Activated T-helper 2 cell treated with anti-CD3 and anti-CD28 coated beads, Interferon-gamma antibody, Interleukin-2, Interleukin-4, amounts not matched to agents 10 μg/mL and 5 μg/mL and 100 μg/mL, durations not matched to agents 14 hours and 24 hours and 36 hours (primary cell): ENCODE results near the gene MVB12B. TPM values are rescaled to one million over a fixed set of nuclear protein-coding genes. Genes with fewer than 3 reads are reported as not detected.

ENCODE experiments used
- DNase-seq: peaks from one replicate; pipeline ENCODE4 v3.0.0; 2021; ENCODE audit warnings: low spot score
- H3K27ac Mint-ChIP-seq: one replicate; pipeline ENCODE4 v1.8.0; 2021; ENCODE audit warnings: mixed read lengths
- H3K27me3 Mint-ChIP-seq: one replicate; pipeline ENCODE4 v1.8.0; 2021; ENCODE audit warnings: low read depth, mixed read lengths
- H3K36me3 Mint-ChIP-seq: one replicate; pipeline ENCODE4 v1.8.0; 2021; ENCODE audit warnings: low read depth, mixed read lengths
- H3K4me1 Mint-ChIP-seq: one replicate; pipeline ENCODE4 v1.8.0; 2021; ENCODE audit warnings: low read depth, mixed read lengths
- H3K4me3 Mint-ChIP-seq: one replicate; pipeline ENCODE4 v1.8.0; 2021; ENCODE audit warnings: low read depth, mild to moderate bottlenecking, moderate library complexity, mixed read lengths
- H3K9me3 Mint-ChIP-seq: one replicate; pipeline ENCODE4 v1.8.0; 2021; ENCODE audit warnings: mixed read lengths
- intact Hi-C: fragments of 100-400 bp; cut with micrococcal nuclease; formaldehyde crosslinking; loops from one replicate; pipeline ENCODE4 v1.15.1; 2023
- total RNA-seq: library from RNA; stranded (reverse); gene quantifications from 2 replicates; pipeline ENCODE4 v1.2.3, GENCODE V29; 2022

The MVB12B gene
- total RNA-seq, 1 donor from 2014 or later = 0.50 TPM

GRCh38 chr9:126495411-126496180, 169.0 kb downstream of the MVB12B start:
- intact Hi-C loops = no loop called here
- no peak for DNase-seq
- peaks cover 2% of the 10 kb centered on the region for H3K4me1 Mint-ChIP-seq

GRCh38 chr9:126496181-126496576, 169.6 kb downstream of the MVB12B start:
- no peak overlapping the region for H3K27ac Mint-ChIP-seq
- peaks cover 56% of the 10 kb centered on the region for H3K27me3 Mint-ChIP-seq
- no peak for DNase-seq
- no peaks in the 10 kb centered on the region for H3K9me3 Mint-ChIP-seq
- peaks cover 2% of the 10 kb centered on the region for H3K4me1 Mint-ChIP-seq
- H3K36me3 Mint-ChIP-seq = no peaks in the 10 kb centered on the region
- intact Hi-C loops = no loop called here
- H3K4me3 Mint-ChIP-seq = no peak overlapping the region

More at GRCh38 chr9:126495411-126496180, 169.0 kb downstream of the MVB12B start:
- H3K4me3 Mint-ChIP-seq = no peak overlapping the region
- H3K9me3 Mint-ChIP-seq = no peaks in the 10 kb centered on the region
- H3K27me3 Mint-ChIP-seq = peaks cover 54% of the 10 kb centered on the region
- no peaks in the 10 kb centered on the region for H3K36me3 Mint-ChIP-seq
- H3K27ac Mint-ChIP-seq = no peak overlapping the region

- no peak for DNase-seq
- peaks cover 52% of the 10 kb centered on the region for H3K27me3 Mint-ChIP-seq
- H3K4me1 Mint-ChIP-seq = peaks cover 2% of the 10 kb centered on the region
- H3K36me3 Mint-ChIP-seq = no peaks in the 10 kb centered on the region
- no peak overlapping the region for H3K4me3 Mint-ChIP-seq
- intact Hi-C loops = no loop called here
- no peak overlapping the region for H3K27ac Mint-ChIP-seq
- H3K9me3 Mint-ChIP-seq = no peaks in the 10 kb centered on the region
These were observed 170.4 kb downstream of the MVB12B start for GRCh38 chr9:126496781-126497659.

GRCh38 chr9:126497660-126498275, 171.1 kb downstream of the MVB12B start:
- no peak overlapping the region for H3K27ac Mint-ChIP-seq
- DNase-seq = no peak
- intact Hi-C loops = no loop called here
- no peaks in the 10 kb centered on the region for H3K36me3 Mint-ChIP-seq
- peaks cover 2% of the 10 kb centered on the region for H3K4me1 Mint-ChIP-seq
- peaks cover 47% of the 10 kb centered on the region for H3K27me3 Mint-ChIP-seq
- no peaks in the 10 kb centered on the region for H3K9me3 Mint-ChIP-seq
- no peak overlapping the region for H3K4me3 Mint-ChIP-seq

GRCh38 chr9:126498331-126498730, 171.7 kb downstream of the MVB12B start:
- H3K9me3 Mint-ChIP-seq = no peaks in the 10 kb centered on the region
- H3K4me3 Mint-ChIP-seq = no peak overlapping the region
- peaks cover 2% of the 10 kb centered on the region for H3K4me1 Mint-ChIP-seq
- no peak overlapping the region for H3K27ac Mint-ChIP-seq
- DNase-seq = no peak
- H3K36me3 Mint-ChIP-seq = no peaks in the 10 kb centered on the region
- intact Hi-C loops = no loop called here
- peaks cover 44% of the 10 kb centered on the region for H3K27me3 Mint-ChIP-seq

GRCh38 chr9:126499005-126499910, 172.6 kb downstream of the MVB12B start:
- peak overlapping the region; percentile 10 for H3K4me3 Mint-ChIP-seq
- intact Hi-C loops = loop anchor here (1.0 kb wide), 1 partner anchor 59 kb away; no protein-coding TSS in a partner anchor
- peaks cover 2% of the 10 kb centered on the region for H3K4me1 Mint-ChIP-seq

GRCh38 chr9:126499911-126500599, 173.4 kb downstream of the MVB12B start:
- H3K4me1 Mint-ChIP-seq = peaks cover 2% of the 10 kb centered on the region
- no peak for DNase-seq
- no peaks in the 10 kb centered on the region for H3K36me3 Mint-ChIP-seq
- H3K4me3 Mint-ChIP-seq = no peak overlapping the region
- H3K27me3 Mint-ChIP-seq = peaks cover 32% of the 10 kb centered on the region
- no peaks in the 10 kb centered on the region for H3K9me3 Mint-ChIP-seq
- intact Hi-C loops = loop anchor here (1.0 kb wide), 1 partner anchor 58 kb away; no protein-coding TSS in a partner anchor
- H3K27ac Mint-ChIP-seq = no peak overlapping the region

More at GRCh38 chr9:126499005-126499910, 172.6 kb downstream of the MVB12B start:
- DNase-seq = peak; percentile 24
- Mint-ChIP-seq H3K9me3 (no peaks in the 10 kb centered on the region), H3K36me3 (no peaks in the 10 kb centered on the region), H3K27ac (no peak overlapping the region), H3K27me3 (peaks cover 34% of the 10 kb centered on the region)

GRCh38 chr9:126500600-126501382, 174.2 kb downstream of the MVB12B start:
- Mint-ChIP-seq H3K27me3 (peaks cover 27% of the 10 kb centered on the region), H3K27ac (no peak overlapping the region), H3K9me3 (no peaks in the 10 kb centered on the region), H3K36me3 (no peaks in the 10 kb centered on the region), H3K4me1 (peaks cover 2% of the 10 kb centered on the region), H3K4me3 (no peak overlapping the region)
- peak; percentile 52 for DNase-seq
- intact Hi-C loops = no loop called here

- Mint-ChIP-seq H3K4me3 (no peak overlapping the region), H3K27me3 (peaks cover 24% of the 10 kb centered on the region), H3K4me1 (peaks cover 2% of the 10 kb centered on the region), H3K27ac (no peak overlapping the region), H3K36me3 (no peaks in the 10 kb centered on the region), H3K9me3 (no peaks in the 10 kb centered on the region)
- DNase-seq = no peak
- intact Hi-C loops = no loop called here
These were observed 175.0 kb downstream of the MVB12B start for GRCh38 chr9:126501383-126502331.
